ENCODE results near the gene SCUBE3.

SCUBE3 gene

GRCh38 chr6:35295521-35296315, 82.0 kb downstream of the SCUBE3 start:
- H3K27me3 ChIP-seq (ENCODE audit: control insufficient read depth in 3 of 3, insufficient read depth in 3 of 3, low read depth in 1 of 3, low read length in 3 of 3), result no peaks in the 10 kb centered on the region
- H4K8ac ChIP-seq (ENCODE audit: low read depth, low read length), result no peak overlapping the region
- no peak for DNase-seq (ENCODE audit: low spot score)
- no peak overlapping the region for H3K4ac ChIP-seq (ENCODE audit: low read length)
- no peak overlapping the region for H2BK15ac ChIP-seq (ENCODE audit: low read length)
- H2BK12ac ChIP-seq (ENCODE audit: low read length), result no peak overlapping the region
- no peak overlapping the region for H3K14ac ChIP-seq (ENCODE audit: low read length)
- H3K36me3 ChIP-seq (replicated peaks in 1 of 2; ENCODE audit: control insufficient read depth in 2 of 2, insufficient read depth in 2 of 2, low read length in 2 of 2), result peaks cover 16 to 73% of the 10 kb centered on the region in 2 donors
- H3K18ac ChIP-seq (ENCODE audit: low read length), result no peak overlapping the region
- no peak overlapping the region for H3K4me3 ChIP-seq (ENCODE audit: low read length in 2 of 2)
- no peak overlapping the region for H3K9ac ChIP-seq (ENCODE audit: low read depth, low read length, poor library complexity)
- WGBS, 2 donors (ENCODE audit: extremely low coverage in 2 of 2, insufficient read length in 2 of 2, insufficient replicate concordance in 1 of 2), result no CpG with 5 or more reads among the region's 3 CpGs
- no peak overlapping the region for H4K91ac ChIP-seq (ENCODE audit: low read depth, low read length, poor library complexity)
- H2AK5ac ChIP-seq (ENCODE audit: low read depth, low read length), result no peak overlapping the region
- peaks cover 0 to 4% of the 10 kb centered on the region in 2 donors for H3K4me1 ChIP-seq (ENCODE audit: control insufficient read depth in 2 of 2, insufficient read depth in 1 of 2, low read depth in 1 of 2, low read length in 2 of 2)
- no peak overlapping the region for H3K4me2 ChIP-seq (ENCODE audit: insufficient read depth, low read length, poor library complexity, severe bottlenecking)
- no peak overlapping the region for H2BK120ac ChIP-seq (ENCODE audit: low read depth, low read length)
- no peak overlapping the region for H3K27ac ChIP-seq (replicated peaks; ENCODE audit: low read length)
- H2AFZ ChIP-seq (ENCODE audit: low read length), result no peak overlapping the region
- H3K9me3 ChIP-seq (replicated peaks in 1 of 2; ENCODE audit: control insufficient read depth in 2 of 2, insufficient read depth in 1 of 2, low read depth in 1 of 2, low read length in 2 of 2), result no peaks in the 10 kb centered on the region
- no peaks in the 10 kb centered on the region for H3K79me1 ChIP-seq (ENCODE audit: low read depth, low read length)
- no peak overlapping the region for H2BK5ac ChIP-seq (ENCODE audit: low read length)
- no peak overlapping the region for H3K23ac ChIP-seq (ENCODE audit: low read depth, low read length, poor library complexity)

GRCh38 chr6:35296931-35297600, 83.3 kb downstream of the SCUBE3 start:
- no peaks in the 10 kb centered on the region for H3K9me3 ChIP-seq (replicated peaks in 1 of 2; ENCODE audit: control insufficient read depth in 2 of 2, insufficient read depth in 1 of 2, low read depth in 1 of 2, low read length in 2 of 2)
- H3K27me3 ChIP-seq (ENCODE audit: control insufficient read depth in 3 of 3, insufficient read depth in 3 of 3, low read depth in 1 of 3, low read length in 3 of 3), result no peaks in the 10 kb centered on the region
- H2AFZ ChIP-seq (ENCODE audit: low read length), result no peak overlapping the region
- no peak overlapping the region for H3K14ac ChIP-seq (ENCODE audit: low read length)
- no peak overlapping the region for H3K4me3 ChIP-seq (ENCODE audit: low read length in 2 of 2)
- H3K79me1 ChIP-seq (ENCODE audit: low read depth, low read length), result no peaks in the 10 kb centered on the region
- no peak overlapping the region for H3K9ac ChIP-seq (ENCODE audit: low read depth, low read length, poor library complexity)
- H3K4me2 ChIP-seq (ENCODE audit: insufficient read depth, low read length, poor library complexity, severe bottlenecking), result no peak overlapping the region
- H3K4ac ChIP-seq (ENCODE audit: low read length), result no peak overlapping the region
- no peak overlapping the region for H2BK15ac ChIP-seq (ENCODE audit: low read length)
- H3K4me1 ChIP-seq (ENCODE audit: control insufficient read depth in 2 of 2, insufficient read depth in 1 of 2, low read depth in 1 of 2, low read length in 2 of 2), result peaks cover 0 to 4% of the 10 kb centered on the region in 2 donors
- H3K27ac ChIP-seq (replicated peaks; ENCODE audit: low read length), result no peak overlapping the region
- no peak overlapping the region for H2BK12ac ChIP-seq (ENCODE audit: low read length)
- H4K91ac ChIP-seq (ENCODE audit: low read depth, low read length, poor library complexity), result no peak overlapping the region
- peak overlapping the region; percentile 2 for H2AK5ac ChIP-seq (ENCODE audit: low read depth, low read length)
- H3K36me3 ChIP-seq (replicated peaks in 1 of 2; ENCODE audit: control insufficient read depth in 2 of 2, insufficient read depth in 2 of 2, low read length in 2 of 2), result peaks cover 8 to 59% of the 10 kb centered on the region in 2 donors
- no peak overlapping the region for H2BK5ac ChIP-seq (ENCODE audit: low read length)
- no peak for DNase-seq (ENCODE audit: low spot score)
- WGBS, 2 donors (ENCODE audit: extremely low coverage in 2 of 2, insufficient read length in 2 of 2, insufficient replicate concordance in 1 of 2), result no CpG with 5 or more reads among the region's 6 CpGs
- H4K8ac ChIP-seq (ENCODE audit: low read depth, low read length), result no peak overlapping the region
- no peak overlapping the region for H2BK120ac ChIP-seq (ENCODE audit: low read depth, low read length)
- H3K18ac ChIP-seq (ENCODE audit: low read length), result no peak overlapping the region
- H3K23ac ChIP-seq (ENCODE audit: low read depth, low read length, poor library complexity), result no peak overlapping the region

DNA sequence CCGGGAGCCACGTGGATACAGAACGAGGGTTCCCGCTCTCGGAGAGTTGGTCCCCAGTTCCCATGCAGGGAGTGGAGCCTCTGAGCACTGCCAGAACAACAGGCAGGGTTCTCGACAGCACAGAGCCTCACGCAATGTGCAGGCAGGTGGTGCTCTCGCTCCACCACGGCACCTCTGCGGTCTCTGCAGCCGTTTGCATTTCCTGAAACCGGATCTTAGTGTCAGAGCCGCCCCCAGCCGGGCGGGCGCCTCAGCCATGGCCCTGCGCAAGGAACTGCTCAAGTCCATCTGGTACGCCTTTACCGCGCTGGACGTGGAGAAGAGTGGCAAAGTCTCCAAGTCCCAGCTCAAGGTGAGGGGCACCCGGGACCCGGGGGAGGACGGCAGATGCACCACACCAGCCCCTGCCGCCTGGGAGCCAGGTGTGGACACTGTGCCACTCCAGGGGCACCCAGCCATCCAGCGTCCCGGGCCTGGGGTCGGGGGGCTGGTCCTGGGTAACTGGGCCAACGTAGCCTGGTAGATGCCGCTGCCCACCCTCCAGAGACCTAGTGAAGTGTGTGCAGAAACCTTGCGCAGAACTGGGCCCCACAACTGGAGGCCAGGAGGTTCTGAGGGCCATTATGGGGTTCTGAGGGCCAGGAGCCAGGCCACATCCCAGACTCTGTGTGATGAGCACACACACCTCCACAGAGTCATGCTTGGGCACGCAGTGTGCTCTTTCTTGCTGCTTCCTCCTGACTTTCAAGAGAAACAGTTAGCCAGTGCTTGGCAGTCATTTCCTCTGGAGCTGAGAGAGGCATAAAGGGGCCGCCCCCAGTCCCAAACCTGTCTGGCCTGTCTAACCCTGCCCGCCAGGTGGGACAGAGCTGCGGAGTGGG, 84.1 kb downstream of the SCUBE3 start, which contains the start of gene DEF6:
Gene DEF6, plus strand, starts transcription at position 218 of the 881 bp plus-strand sequence. Its CDS starts 39 bp downstream, at position 257.
- Histone ChIP-seq H3K27me3 (ENCODE audit: control insufficient read depth in 3 of 3, insufficient read depth in 3 of 3, low read depth in 1 of 3, low read length in 3 of 3) (no peaks in the 10 kb centered on the region), H3K4me3 (ENCODE audit: low read length in 2 of 2) (no peak within 1 kb of the TSS), H4K91ac (ENCODE audit: low read depth, low read length, poor library complexity) (no peak within 1 kb of the TSS), H3K18ac (ENCODE audit: low read length) (peak within 1 kb of the TSS; percentile 79), H3K4me2 (ENCODE audit: insufficient read depth, low read length, poor library complexity, severe bottlenecking) (no peak within 1 kb of the TSS), H3K9ac (ENCODE audit: low read depth, low read length, poor library complexity) (no peak within 1 kb of the TSS), H3K4me1 (ENCODE audit: control insufficient read depth in 2 of 2, insufficient read depth in 1 of 2, low read depth in 1 of 2, low read length in 2 of 2) (peaks cover 3 to 7% of the 10 kb centered on the region in 2 donors), H3K36me3 (replicated peaks in 1 of 2; ENCODE audit: control insufficient read depth in 2 of 2, insufficient read depth in 2 of 2, low read length in 2 of 2) (peaks cover 8 to 52% of the 10 kb centered on the region in 2 donors), H2AFZ (ENCODE audit: low read length) (peak within 1 kb of the TSS; percentile 26), H3K79me1 (ENCODE audit: low read depth, low read length) (no peaks in the 10 kb centered on the region), H2BK15ac (ENCODE audit: low read length) (no peak within 1 kb of the TSS), H3K9me3 (replicated peaks in 1 of 2; ENCODE audit: control insufficient read depth in 2 of 2, insufficient read depth in 1 of 2, low read depth in 1 of 2, low read length in 2 of 2) (no peaks in the 10 kb centered on the region), H3K4ac (ENCODE audit: low read length) (no peak within 1 kb of the TSS), H3K23ac (ENCODE audit: low read depth, low read length, poor library complexity) (peak within 1 kb of the TSS; percentile 65), H2BK12ac (ENCODE audit: low read length) (no peak within 1 kb of the TSS), H2BK5ac (ENCODE audit: low read length) (no peak within 1 kb of the TSS), H2AK5ac (ENCODE audit: low read depth, low read length) (peak within 1 kb of the TSS; percentile 16), H2BK120ac (ENCODE audit: low read depth, low read length) (no peak within 1 kb of the TSS), H4K8ac (ENCODE audit: low read depth, low read length) (no peak within 1 kb of the TSS), H3K14ac (ENCODE audit: low read length) (no peak within 1 kb of the TSS), H3K27ac (replicated peaks; ENCODE audit: low read length) (no peak within 1 kb of the TSS)
- DNase-seq (ENCODE audit: low spot score), result peak; percentile 67
- WGBS, 2 donors (ENCODE audit: extremely low coverage in 2 of 2, insufficient read length in 2 of 2, insufficient replicate concordance in 1 of 2), result no CpG with 5 or more reads among the region's 35 CpGs

Data from neuronal stem cell (in vitro differentiated cells).